A549 (cell line): ENCODE data around the gene AUTS2. TPM values are rescaled to one million over a fixed set of nuclear protein-coding genes. Genes with fewer than 3 reads are reported as not detected.

ENCODE experiments used
- ATAC-seq, 2 experiments: fragments of 200-7000 bp in 1 of 2; fragments of >200 bp in 1 of 2; cut with Nextera tagmentation in 1 of 2; cut with Tn5 transposase in 1 of 2; 3 replicates each; pipeline versions ENCODE4 v1.8.0 to v1.9.1; 2018 to 2020; ENCODE audit warnings: mild to moderate bottlenecking in 1 of 2, moderate library complexity in 1 of 2
- CTCF ChIA-PET: fragments of 300-600 bp; sonication (Branson Sonifier 250); formaldehyde crosslinking; extraction: SDS; loops from one replicate; lab custom pipeline; 2021; ENCODE audit warnings: antibody characterized with exemption, inconsistent platforms; lab: Yijun Ruan, JAX
- POLR2A ChIA-PET: fragments of 350-600 bp; formaldehyde crosslinking; extraction: SDS; loops from one replicate; lab custom pipeline; 2021; ENCODE audit warnings: antibody characterized with exemption, inconsistent platforms; lab: Yijun Ruan, JAX
- DNase-seq, 2 experiments: peaks; one replicate each; pipeline versions ENCODE4 v3.0.0 to v3.0.0-alpha.2; 2011 to 2016; ENCODE audit warnings: low read depth in 1 of 2, low spot score in 1 of 2
- FAIRE-seq: peaks from 2 replicates; lab custom pipeline; 2011; peaks lifted over from hg19 to GRCh38; lab: Jason Lieb, UNC
- H3K27ac ChIP-seq, 2 experiments: fragments of >200 bp; sonication (Bioruptor Twin); formaldehyde crosslinking; 3 replicates each; pipeline ENCODE4 v1.5.1; 2016 to 2017
- H3K4me1 ChIP-seq: fragments of >200 bp; sonication (Bioruptor Twin); formaldehyde crosslinking; 3 replicates; pipeline ENCODE4 v1.6.1; 2016
- H3K4me2 ChIP-seq: fragments of >200 bp; sonication (Bioruptor Twin); formaldehyde crosslinking; 3 replicates; pipeline ENCODE4 v1.6.1; 2016
- H3K4me3 ChIP-seq: fragments of >200 bp; sonication (Bioruptor Twin); formaldehyde crosslinking; 3 replicates; pipeline ENCODE4 v1.5.1; 2016
- H3K9me3 ChIP-seq: fragments of >200 bp; sonication (Bioruptor Twin); formaldehyde crosslinking; 3 replicates; pipeline ENCODE4 v1.6.1; 2016
- CEBPB ChIP-seq, 2 experiments: fragments of >200 bp in 1 of 2; sonication (Bioruptor Twin) in 1 of 2; formaldehyde crosslinking in 1 of 2; IDR thresholded peaks; 2 replicates each; pipeline ENCODE4 v1.6.1; 2012 to 2016
- CHD2 ChIP-seq: fragments of 150-350 bp; IDR thresholded peaks from 2 replicates; pipeline ENCODE4 v1.6.1; 2014; ENCODE audit warnings: low read length; ENCODE audit not compliant: partially characterized antibody
- EHF ChIP-seq: fragments of 250-450 bp; sonication (Bioruptor Pico); IDR thresholded peaks from 2 replicates; pipeline ENCODE4 v1.5.0; 2020; ENCODE audit warnings: mild to moderate bottlenecking
- ESRRA ChIP-seq: fragments of 150-350 bp; IDR thresholded peaks from 2 replicates; pipeline ENCODE4 v1.6.1; 2014; ENCODE audit warnings: mild to moderate bottlenecking, low read length, borderline replicate concordance
- FOXS1 ChIP-seq: fragments of 250-450 bp; sonication (Bioruptor Pico); IDR thresholded peaks from 2 replicates; pipeline ENCODE4 v1.5.0; 2020; ENCODE audit warnings: mild to moderate bottlenecking, moderate library complexity
- GATA3 ChIP-seq: IDR thresholded peaks from 2 replicates; pipeline ENCODE4 v1.6.1; 2012; ENCODE audit warnings: borderline replicate concordance
- HDAC2 ChIP-seq: fragments of 200-600 bp; sonication (generic); IDR thresholded peaks from 2 replicates; pipeline ENCODE4 v1.6.1; 2016
- HOXB13 ChIP-seq: fragments of 250-450 bp; sonication (Bioruptor Pico); IDR thresholded peaks from 2 replicates; pipeline ENCODE4 v1.5.0; 2020; ENCODE audit warnings: low read depth, mild to moderate bottlenecking, moderate library complexity
- KDM1A ChIP-seq: fragments of 200-600 bp; sonication (generic); IDR thresholded peaks from 2 replicates; pipeline ENCODE4 v1.6.1; 2016; ENCODE audit warnings: low read depth, mild to moderate bottlenecking
- KDM5A ChIP-seq: fragments of 200-600 bp; sonication (generic); IDR thresholded peaks from 2 replicates; pipeline ENCODE4 v1.6.1; 2016; ENCODE audit warnings: antibody characterized with exemption, mild to moderate bottlenecking
- NFE2L2 ChIP-seq: fragments of 150-350 bp; conservative IDR thresholded peaks from 2 replicates; pipeline ENCODE4 v1.6.1; 2014; ENCODE audit warnings: low read length
- NPAS2 ChIP-seq: fragments of 250-450 bp; sonication (Bioruptor Pico); IDR thresholded peaks from 2 replicates; pipeline ENCODE4 v1.8.0; 2022; ENCODE audit warnings: mild to moderate bottlenecking, moderate library complexity, borderline replicate concordance
- RARB ChIP-seq: fragments of 250-450 bp; sonication (Bioruptor Pico); IDR thresholded peaks from 2 replicates; pipeline ENCODE4 v1.8.0; 2021; ENCODE audit warnings: mild to moderate bottlenecking, moderate library complexity
- RFX5 ChIP-seq: fragments of 450-650 bp; IDR thresholded peaks from 2 replicates; pipeline ENCODE4 v1.7.1; 2014; ENCODE audit warnings: antibody characterized with exemption, mild to moderate bottlenecking, moderate library complexity
- RNF2 ChIP-seq: fragments of 200-600 bp; sonication (generic); IDR thresholded peaks from 2 replicates; pipeline ENCODE4 v1.6.1; 2016; ENCODE audit warnings: low read depth, mild to moderate bottlenecking, antibody characterized with exemption, moderate library complexity, borderline replicate concordance
- SREBF2 ChIP-seq: fragments of 450-650 bp; IDR thresholded peaks from 2 replicates; pipeline ENCODE4 v1.6.1; 2014; ENCODE audit warnings: mild to moderate bottlenecking, moderate library complexity
- TFCP2L1 ChIP-seq: fragments of 250-450 bp; sonication (Bioruptor Pico); IDR thresholded peaks from 2 replicates; pipeline ENCODE4 v1.5.0; 2021; ENCODE audit warnings: mild to moderate bottlenecking
- USF2 ChIP-seq: fragments of 450-650 bp; IDR thresholded peaks from 2 replicates; pipeline ENCODE4 v1.6.1; 2014; ENCODE audit warnings: antibody characterized with exemption
- ZNF302 ChIP-seq: fragments of 250-450 bp; sonication (Bioruptor Pico); IDR thresholded peaks from 2 replicates; pipeline ENCODE4 v1.9.0; 2021; ENCODE audit warnings: inconsistent platforms, mild to moderate bottlenecking, moderate library complexity
- WGBS: methylation state at CpG from one replicate; pipeline ENCODE4 v1.1.6; 2017; ENCODE audit errors: missing lambda C conversion rate; 5-methylcytosine and 5-hydroxymethylcytosine counted together
- polyA plus RNA-seq, 4 experiments: library from polyadenylated mRNA; depleted of rRNA in 3 of 4; stranded (reverse); fragments of >200 nt; fragmentation: RNase III in 1 of 4; extraction: RNeasy Plus Mini Kit Qiagen cat#74134 plus additional on column Dnase treatment in 1 of 4; gene quantifications; 2 replicates in 3 of 4; 3 replicates in 1 of 4; pipeline ENCODE4 v1.2.3, GENCODE V29; 2011 to 2017
- TF ChIP-seq, protein P1 (sequence below): IDR thresholded peaks from 2 replicates; pipeline ENCODE4 v1.6.1; 2012; ENCODE audit warnings: low read depth, borderline replicate concordance
- TF ChIP-seq, protein P2 (sequence below): fragments of 250-450 bp; sonication (Bioruptor Pico); IDR thresholded peaks from 2 replicates; pipeline ENCODE4 v1.5.0; 2020; ENCODE audit warnings: low read depth, mild to moderate bottlenecking, moderate library complexity
- TF ChIP-seq, protein P3 (sequence below): IDR thresholded peaks from 2 replicates; pipeline ENCODE4 v1.6.1; 2012

The AUTS2 gene
- polyA plus RNA-seq, 2 of the 4 experiments (the other 2 are of a cell fraction), result 1.6 to 3.6 TPM

- DNase-seq, result no peak
- 27% methylated on average over 5 of the region's 5 CpGs for WGBS
- TF ChIP-seq EHF (CRISPR knock-in tag) (no peak), CHD2 (no peak), HOXB13 (CRISPR knock-in tag) (no peak), TFCP2L1 (CRISPR knock-in tag) (no peak), ZNF302 (CRISPR knock-in tag) (no peak), RARB (no peak), KDM1A (no peak), RFX5 (no peak), ESRRA (no peak), HDAC2 (no peak), NPAS2 (no peak), KDM5A (no peak), RNF2 (no peak), GATA3 (no peak), FOXS1 (CRISPR knock-in tag) (no peak), SREBF2 (no peak), NFE2L2 (no peak)
- TF ChIP-seq, protein P1, sequence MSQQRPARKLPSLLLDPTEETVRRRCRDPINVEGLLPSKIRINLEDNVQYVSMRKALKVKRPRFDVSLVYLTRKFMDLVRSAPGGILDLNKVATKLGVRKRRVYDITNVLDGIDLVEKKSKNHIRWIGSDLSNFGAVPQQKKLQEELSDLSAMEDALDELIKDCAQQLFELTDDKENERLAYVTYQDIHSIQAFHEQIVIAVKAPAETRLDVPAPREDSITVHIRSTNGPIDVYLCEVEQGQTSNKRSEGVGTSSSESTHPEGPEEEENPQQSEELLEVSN, result no peak
- TF ChIP-seq, protein P2, sequence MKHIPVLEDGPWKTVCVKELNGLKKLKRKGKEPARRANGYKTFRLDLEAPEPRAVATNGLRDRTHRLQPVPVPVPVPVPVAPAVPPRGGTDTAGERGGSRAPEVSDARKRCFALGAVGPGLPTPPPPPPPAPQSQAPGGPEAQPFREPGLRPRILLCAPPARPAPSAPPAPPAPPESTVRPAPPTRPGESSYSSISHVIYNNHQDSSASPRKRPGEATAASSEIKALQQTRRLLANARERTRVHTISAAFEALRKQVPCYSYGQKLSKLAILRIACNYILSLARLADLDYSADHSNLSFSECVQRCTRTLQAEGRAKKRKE (CRISPR knock-in tag), result no peak
- TF ChIP-seq, protein P3, sequence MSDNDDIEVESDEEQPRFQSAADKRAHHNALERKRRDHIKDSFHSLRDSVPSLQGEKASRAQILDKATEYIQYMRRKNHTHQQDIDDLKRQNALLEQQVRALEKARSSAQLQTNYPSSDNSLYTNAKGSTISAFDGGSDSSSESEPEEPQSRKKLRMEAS, result no peak
- TF ChIP-seq, all 56 proteins: peak for 0
- Histone ChIP-seq H3K4me3 (no peak overlapping the region), H3K9me3 (peaks cover 7% of the 10 kb centered on the region; the same call in 1 of the 3 replicates), H3K27ac (no peak overlapping the region), H3K4me1 (no peaks in the 10 kb centered on the region), H3K4me2 (no peak overlapping the region)
- CTCF ChIA-PET, result interaction anchor here (0.6 kb wide), 1 partner anchor 19 kb away, joined by 5 read pairs; no protein-coding TSS in a partner anchor
- POLR2A ChIA-PET, result no interaction called here
- FAIRE-seq, result no peak
- ATAC-seq, result no peak
Measured at GRCh38 chr7:70597066-70597465, 998.8 kb downstream of the AUTS2 start.

DNA sequence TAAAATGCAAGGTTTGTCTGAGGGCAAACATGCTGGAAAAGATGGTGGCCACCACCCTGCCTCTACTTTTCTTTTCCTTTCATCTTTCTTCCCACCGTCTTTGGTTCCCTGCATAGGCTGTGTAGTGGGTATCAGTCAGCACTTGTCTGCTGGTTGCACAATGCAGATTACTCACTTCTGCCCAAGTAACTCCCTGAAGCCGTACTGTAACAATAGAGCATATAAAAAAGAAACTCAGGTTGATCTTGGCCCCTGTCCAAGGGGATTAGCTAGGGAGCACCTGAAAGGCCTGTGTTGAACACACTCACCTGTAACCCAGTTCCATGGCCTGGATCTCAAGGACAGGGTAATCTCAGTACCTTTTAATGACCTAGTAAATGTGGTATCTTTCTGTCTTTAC lies 1000.7 kb downstream of the AUTS2 start:
- H3K9me3 ChIP-seq, result peaks cover 7% of the 10 kb centered on the region; the same call in 1 of the 3 replicates

More for the DNA sequence above, 1000.7 kb downstream of the AUTS2 start:
- Histone ChIP-seq H3K4me1 (no peaks in the 10 kb centered on the region), H3K4me3 (no peak overlapping the region), H3K27ac (no peak overlapping the region), H3K4me2 (no peak overlapping the region)
- 9% methylated on average over 2 of the region's 2 CpGs for WGBS
- ChIA-PET CTCF (no interaction called here), POLR2A (interaction anchor here (0.6 kb wide), 1 partner anchor 1143 kb away, joined by 3 read pairs; no protein-coding TSS in a partner anchor)
- peak in 1 of 2 experiments; percentile 55; a peak in 1 of 6 replicates for ATAC-seq
- DNase-seq, result peak in 1 of 2 experiments; percentile 9
- no peak for FAIRE-seq
- TF ChIP-seq CEBPB (IDR thresholded peaks at IDR 0.05), result peak in 1 of 2 experiments; percentile 7; a peak in 1 of 4 replicates
- TF ChIP-seq USF2, result no peak
